Metanephros (tissue), 1 donor: ENCODE measurements around the gene DPYSL4. TPM values are rescaled to one million over a fixed set of nuclear protein-coding genes. Genes with fewer than 3 reads are reported as not detected.

ENCODE experiments used
- total RNA-seq: library from RNA; depleted of rRNA; stranded (reverse); fragments of >200 nt; gene quantifications from one replicate; pipeline ENCODE4 v1.2.3, GENCODE V29; 2014

The DPYSL4 gene
- total RNA-seq: 10.5 TPM

DNA sequence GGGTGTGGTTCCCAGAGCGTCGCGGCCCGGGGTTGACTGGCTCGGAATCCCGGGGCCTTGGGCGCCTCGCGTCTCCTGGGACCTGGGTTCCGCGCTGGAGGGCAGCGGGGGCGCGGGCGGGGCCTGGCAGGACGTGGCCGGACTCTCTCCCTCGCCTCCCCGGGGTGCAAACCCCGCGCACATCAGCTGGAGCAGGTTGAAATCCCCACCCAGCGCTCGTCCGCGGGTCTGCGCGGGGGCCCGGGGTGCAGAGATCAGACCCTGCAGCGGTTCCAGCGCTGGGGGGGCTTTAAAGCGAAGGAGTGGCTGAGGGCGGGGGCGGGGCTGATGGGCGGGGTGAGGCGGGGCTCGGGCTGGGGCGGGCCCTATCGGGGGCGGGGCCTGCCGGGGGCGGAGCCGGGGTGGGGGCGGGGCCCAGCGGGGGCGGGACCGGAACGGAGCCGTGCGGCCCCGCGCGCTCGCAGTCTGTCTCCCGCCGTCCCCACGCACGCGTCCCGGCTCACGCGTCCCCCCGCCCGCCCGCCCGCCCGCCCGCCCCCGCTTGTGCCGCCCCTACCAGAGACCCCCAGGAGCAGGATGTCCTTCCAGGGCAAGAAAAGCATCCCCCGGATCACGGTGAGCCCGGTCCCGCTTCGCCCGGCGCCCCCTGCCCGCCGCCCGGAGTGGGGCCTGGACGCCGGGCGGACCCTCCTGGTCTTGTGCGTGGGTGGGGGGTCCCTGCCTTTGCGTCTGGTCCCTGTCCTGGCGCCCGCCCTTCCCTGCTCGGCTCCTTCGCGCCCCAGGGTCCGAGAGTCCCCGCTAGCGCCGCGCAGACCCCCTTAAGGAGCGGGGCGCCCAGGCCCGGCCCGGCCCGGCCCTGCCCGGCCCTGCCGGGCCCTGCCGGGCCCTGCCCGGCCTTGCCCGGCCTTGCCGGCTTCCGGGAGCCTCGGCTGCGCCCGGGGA is at the start of gene DPYSL4:
Gene DPYSL4 (plus strand): TSS at position 461 of the 942 bp plus-strand sequence. CDS start 116 bp downstream, at position 577.

Other genes with a start within 250 kb of the DPYSL4 start
- 56.3 TPM for gene BNIP3, start 205.0 kb upstream of the DPYSL4 start, total RNA-seq
- gene JAKMIP3, start 121.0 kb upstream of the DPYSL4 start, total RNA-seq: 0.35 TPM
- gene STK32C, start 121.0 kb downstream of the DPYSL4 start, total RNA-seq: 6.7 TPM
- gene LRRC27, start 145.2 kb downstream of the DPYSL4 start, total RNA-seq: 15.1 TPM
- gene PWWP2B, start 210.3 kb downstream of the DPYSL4 start, total RNA-seq: 21.3 TPM